ENCODE measurements around the gene PURB.
"Not testable (repeated sequence)": the region's sequence is repeated elsewhere in the genome, so short reads cannot be mapped to it uniquely, and the experiment has no call there.

Gene PURB

DNA sequence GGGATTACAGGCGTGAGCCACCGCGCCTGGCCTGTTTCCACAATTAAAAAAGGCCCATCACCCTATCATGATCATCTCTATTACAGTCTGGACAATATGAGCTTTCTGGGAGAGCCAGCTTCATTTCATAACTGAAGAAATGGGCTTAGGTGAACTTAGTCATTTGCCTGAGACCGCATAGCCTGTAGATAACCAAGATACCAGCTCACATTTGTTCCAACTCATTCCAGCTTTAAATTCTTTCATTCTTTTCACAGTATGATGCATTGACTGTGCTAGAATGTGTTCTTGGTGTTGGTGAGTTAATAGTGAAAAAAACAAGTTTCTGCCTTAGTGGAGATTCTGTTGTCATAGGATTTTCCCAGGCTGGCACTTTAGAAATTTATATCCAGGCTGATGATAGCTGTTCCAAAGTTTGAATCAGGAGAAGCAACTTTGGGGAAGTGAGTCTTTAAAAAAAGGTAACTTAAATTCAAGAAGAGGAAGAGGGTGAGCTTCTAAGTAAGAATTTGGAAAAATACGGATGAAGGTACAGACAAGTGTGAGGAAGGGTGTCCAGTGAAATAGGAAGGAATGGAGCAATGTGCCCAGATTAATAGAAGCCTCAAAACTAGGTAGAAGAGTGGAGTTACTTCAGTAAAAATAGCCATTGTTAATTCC, 35.3 kb downstream of the PURB start:
- DNase-seq: no peak

DNA sequence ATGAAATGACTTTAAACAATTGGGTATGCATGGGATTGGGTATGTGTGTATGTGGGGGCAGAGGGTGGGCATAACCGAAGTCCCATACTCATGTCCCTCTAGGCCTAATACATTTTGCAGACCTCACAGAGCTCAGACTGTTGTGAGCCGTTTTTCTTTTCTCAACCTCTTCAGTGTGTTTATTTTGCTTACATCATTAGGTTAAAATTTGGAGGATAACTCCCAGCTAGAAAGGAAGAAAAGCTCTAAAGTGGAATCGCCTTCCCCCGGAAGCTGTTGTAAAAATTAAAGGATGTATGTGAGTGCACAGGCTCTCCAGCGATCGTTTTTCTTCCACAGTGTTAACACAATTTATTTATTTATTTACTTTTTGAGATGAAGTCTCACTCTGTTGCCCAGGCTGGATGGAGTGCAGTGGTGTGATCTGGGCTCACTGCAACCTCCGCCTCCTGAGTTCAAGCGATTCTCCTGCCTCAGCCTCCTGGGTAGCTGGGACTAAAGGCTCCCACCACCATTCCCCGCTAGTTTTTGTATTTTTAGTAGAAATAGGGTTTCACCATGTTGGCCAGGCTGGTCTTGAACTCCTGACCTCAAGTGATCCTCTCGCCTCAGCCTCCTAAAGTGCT, 36.0 kb downstream of the PURB start:
- DNase-seq: no peak

DNA sequence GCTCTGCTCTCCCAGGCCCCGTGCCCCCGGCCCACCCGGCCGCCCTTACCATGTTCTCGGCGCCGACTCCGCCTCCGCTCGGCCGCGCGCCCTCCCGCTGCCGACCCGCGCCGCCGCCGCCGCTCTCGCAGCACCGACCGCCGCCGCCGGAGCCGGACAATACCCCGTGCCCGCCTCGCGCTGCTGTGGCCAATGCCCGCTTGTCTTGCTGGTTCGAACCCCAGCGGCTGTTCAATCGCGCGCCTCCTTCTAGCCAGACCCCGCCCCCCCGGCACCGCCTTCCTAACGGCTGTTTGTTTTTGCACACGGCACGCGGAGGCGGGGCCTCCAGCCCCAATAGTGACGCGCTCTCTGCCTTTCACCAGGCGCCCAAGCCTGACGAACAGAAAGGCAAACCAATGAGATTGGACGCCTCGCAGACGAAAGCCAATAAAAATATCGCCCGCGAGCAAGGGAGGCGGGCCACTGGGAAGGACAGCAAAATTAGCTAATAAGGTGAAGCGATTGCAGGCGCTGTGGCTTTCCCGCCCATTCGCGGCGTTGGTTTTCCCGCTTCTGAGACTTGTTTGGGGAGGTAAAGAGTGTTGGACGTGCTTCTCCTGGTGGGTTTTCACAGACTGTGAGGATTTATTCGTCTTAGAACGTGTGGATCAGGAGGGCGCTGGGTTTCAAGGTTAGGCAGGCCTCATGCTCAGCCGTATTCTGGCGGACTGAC, 37.3 kb downstream of the PURB start, which contains the start of gene H2AZ2:
H2AZ2 (minus strand) TSS at position 168 of the 715 bp plus-strand sequence; CDS start at position 52, 116 bp downstream.
- DNase-seq: peak; percentile 99 to 100 (median 100)

DNA sequence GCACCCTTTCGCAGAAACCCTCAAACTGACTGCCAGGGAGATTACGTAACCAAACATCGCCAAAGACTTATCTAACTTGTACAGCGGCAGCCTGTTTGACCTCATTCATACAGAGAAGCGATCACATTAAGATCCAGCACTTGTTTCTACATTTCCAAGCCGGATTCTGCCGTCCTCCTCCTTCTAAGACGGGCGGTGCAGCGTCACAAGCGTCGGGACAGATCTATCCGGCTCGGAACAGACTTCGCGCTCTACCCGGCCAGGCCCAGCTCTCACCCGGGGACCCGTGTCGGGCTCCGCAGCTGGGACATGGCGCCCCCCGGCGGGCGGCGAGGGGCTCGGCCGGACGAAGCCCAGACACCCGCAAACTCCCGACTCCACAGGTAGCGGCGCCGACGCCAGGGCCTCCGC, 37.8 kb downstream of the PURB start:
- peak; percentile 69 to 91 (median 79) for DNase-seq

DNA sequence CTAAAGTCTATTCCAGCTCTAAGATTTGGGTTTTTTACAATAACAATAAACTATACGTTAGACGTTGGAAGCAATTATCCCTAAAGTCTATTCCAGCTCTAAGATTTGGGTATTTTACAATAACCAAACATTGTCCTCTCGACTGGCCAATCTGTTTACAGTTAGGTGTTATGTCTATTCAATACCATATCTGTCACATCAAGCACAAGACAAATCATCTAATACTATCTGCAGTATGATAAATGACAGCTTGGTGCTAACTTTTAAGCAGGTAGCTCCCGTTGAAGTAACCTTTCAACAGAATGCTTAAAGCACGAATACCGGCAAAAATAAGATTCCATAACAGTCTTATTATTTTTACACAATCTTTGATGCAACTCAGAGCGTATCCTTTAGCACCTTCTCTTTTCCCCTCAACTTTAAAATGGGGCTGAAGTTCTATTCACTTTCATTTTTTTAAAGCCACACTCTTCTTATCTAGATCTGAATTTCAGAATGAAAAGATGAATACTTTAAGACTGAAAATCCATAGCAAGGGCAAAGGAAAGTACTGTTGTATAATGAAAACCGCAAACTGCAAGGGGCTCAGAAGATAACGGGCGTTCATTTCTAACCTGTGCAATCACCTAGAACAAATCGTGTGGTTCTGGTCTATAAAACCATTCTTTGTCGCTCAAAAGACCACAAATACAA, 38.4 kb downstream of the PURB start:
- DNase-seq: no peak

DNA sequence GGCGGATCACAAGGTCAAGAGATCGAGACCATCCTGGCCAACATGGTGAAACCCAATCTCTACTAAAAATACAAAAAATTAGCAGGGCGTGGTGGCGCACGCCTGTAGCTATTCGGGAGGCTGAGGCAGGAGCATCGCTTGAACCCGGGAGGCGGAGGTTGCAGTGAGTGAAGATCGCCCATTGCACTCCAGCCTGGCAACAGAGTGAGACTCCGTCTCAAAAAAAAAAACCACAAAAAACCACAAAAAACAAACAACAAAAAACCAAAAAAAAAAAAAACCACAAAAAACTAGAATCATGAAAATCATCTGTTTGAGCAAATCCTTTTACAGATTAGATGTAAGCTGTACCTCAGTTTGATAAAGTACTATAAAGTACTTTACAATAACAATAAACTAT, 38.9 kb downstream of the PURB start:
- peak in 1 of 5 donors; percentile 19 for DNase-seq

DNA sequence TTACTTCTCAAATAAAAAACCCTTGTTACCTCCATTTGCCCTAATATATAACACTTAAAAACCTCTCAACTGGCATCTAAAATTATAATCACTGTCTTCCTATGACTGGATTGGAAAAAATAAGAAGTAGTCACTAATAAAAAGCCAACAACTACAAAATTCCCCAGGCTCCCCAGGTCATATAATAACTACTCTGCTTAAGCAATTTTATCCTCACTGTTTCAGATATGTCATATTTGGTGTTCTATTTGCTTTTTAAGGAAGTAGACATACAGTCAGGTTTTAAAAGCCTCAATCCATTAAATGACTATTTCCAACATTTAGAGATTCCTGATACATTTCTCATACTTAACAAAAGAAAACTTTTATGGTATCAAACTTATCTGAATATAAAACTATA, 39.9 kb downstream of the PURB start:
- DNase-seq: no peak

DNA sequence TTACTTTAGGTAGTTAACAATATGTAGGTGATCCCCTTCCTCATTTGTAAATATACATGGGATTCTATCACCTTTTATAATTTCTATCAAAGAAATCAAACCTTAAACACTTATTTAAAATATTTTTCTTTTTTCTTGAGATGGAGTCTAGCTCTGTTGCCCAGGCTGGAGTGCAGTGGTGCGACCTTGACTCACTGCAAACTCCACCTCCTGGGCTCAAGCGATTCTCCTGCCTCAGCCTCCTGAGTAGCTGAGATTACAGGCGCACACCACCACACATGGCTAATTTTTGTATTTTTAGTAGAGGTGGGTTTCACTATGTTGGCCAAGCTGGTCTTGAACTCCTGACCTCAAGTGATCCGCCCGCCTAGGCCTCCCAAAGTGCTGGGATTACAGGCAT, 41.9 kb downstream of the PURB start:
- DNase-seq: not testable (repeated sequence)

DNA sequence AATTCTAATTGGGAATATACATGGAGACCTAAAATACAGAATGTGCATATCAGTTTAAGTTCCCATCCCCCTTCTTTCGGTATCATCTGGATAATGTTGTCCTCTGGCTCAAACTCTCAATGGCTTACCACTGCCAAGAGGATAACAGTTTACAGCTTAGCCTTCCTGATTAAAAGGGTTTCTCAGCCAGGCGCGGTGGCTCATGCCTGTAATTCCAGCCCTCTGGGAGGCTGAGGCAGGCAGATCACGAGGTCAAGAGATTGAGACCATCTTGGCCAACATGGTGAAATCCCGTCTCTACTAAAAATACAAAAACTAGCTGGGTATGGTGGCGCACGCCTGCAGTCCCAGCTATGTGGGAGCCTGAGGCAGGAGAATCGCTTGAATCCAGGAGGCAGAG, 42.7 kb downstream of the PURB start:
- DNase-seq: not testable (repeated sequence)

DNA sequence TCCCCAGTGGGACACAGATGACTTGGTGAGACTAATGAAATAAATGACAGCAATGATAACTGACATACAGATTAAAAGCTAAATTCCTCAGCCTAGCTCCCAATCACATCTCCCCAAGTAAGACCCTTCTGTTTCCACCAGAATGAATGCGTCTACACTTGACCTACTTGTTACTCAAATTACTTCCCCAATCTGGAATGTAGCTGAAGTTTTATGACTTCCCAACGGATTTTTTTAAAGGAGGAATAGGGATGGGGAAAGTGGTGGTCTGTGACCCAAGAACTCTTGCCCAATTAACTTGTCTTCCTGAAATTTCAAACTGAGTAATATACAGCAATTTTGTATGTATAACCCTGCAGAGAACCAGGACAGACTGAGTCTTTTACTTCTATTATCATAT, 46.6 kb downstream of the PURB start:
- no peak for DNase-seq

DNA sequence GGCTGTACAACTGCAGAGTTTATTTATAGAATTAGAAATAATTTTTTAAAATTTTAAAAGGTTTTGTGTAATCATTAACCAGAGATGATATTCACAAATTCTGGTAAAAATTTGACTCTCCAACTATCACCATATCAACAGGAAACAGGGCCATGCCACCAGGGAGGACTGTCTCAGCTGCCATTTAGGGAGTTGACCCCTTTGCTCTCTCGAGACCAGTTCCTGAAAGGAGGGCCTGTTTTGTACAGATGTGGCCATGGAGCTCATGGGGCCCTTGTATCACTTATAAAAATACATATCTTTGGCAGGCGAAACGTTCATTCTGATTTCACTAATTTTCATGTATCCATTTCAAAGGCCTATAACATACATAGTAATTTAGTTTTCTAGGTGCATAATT, 57.8 kb downstream of the PURB start:
- no peak for DNase-seq
